GM18858 (cell line): Measurements from ENCODE around the gene GLYATL2.

Experiments
- ATAC-seq: cut with Tn5 transposase; IDR thresholded peaks from one replicate; pipeline ENCODE4 v1.9.1; 2021; ENCODE audit not compliant: unreplicated experiment

The GLYATL2 gene

GRCh38 chr11:58801974-58802545 is 42.4 kb downstream of the GLYATL2 start:
- ATAC-seq: no peak

- no peak for ATAC-seq
Observed at GRCh38 chr11:58801302-58801701, 43.2 kb downstream of the GLYATL2 start.

- no peak for ATAC-seq
Observed at GRCh38 chr11:58796333-58796732, 48.2 kb downstream of the GLYATL2 start.

GRCh38 chr11:58788355-58789023 is 56.0 kb downstream of the GLYATL2 start:
- peak; percentile 84 for ATAC-seq

GRCh38 chr11:58787903-58788302 is 56.6 kb downstream of the GLYATL2 start:
- no peak for ATAC-seq

GRCh38 chr11:58786693-58787092 is 57.8 kb downstream of the GLYATL2 start:
- no peak for ATAC-seq

- ATAC-seq: no peak
Observed at GRCh38 chr11:58784995-58785394, 59.5 kb downstream of the GLYATL2 start.
